HEK293T (cell line): ENCODE data around the gene FRS2.

ENCODE experiments used
- CTCF ChIA-PET: fragments of 350-600 bp; formaldehyde crosslinking; extraction: SDS; loops from one replicate; lab custom pipeline; 2021; ENCODE audit warnings: antibody characterized with exemption, inconsistent platforms; lab: Yijun Ruan, JAX
- POLR2A ChIA-PET: fragments of 350-600 bp; formaldehyde crosslinking; extraction: SDS; loops from one replicate; lab custom pipeline; 2020; ENCODE audit warnings: antibody characterized with exemption, inconsistent platforms; lab: Yijun Ruan, JAX
- DNase-seq: peaks from one replicate; pipeline ENCODE4 v3.0.0; 2012; ENCODE audit warnings: mixed read lengths; ENCODE audit errors: extremely low spot score
- ARNT ChIP-seq: fragments of 450-650 bp; IDR thresholded peaks from 2 replicates; pipeline ENCODE4 v1.6.1; 2017; ENCODE audit warnings: mild to moderate bottlenecking
- BHLHE40 ChIP-seq: fragments of 450-650 bp; IDR thresholded peaks from 2 replicates; pipeline ENCODE4 v1.6.1; 2016; ENCODE audit warnings: mild to moderate bottlenecking, moderate library complexity, borderline replicate concordance
- CTBP1 ChIP-seq: fragments of 450-650 bp; IDR thresholded peaks from 2 replicates; pipeline ENCODE4 v1.6.1; 2016; ENCODE audit warnings: borderline replicate concordance
- ELF4 ChIP-seq: fragments of 450-650 bp; IDR thresholded peaks from 2 replicates; pipeline ENCODE4 v1.6.1; 2017; ENCODE audit warnings: antibody characterized with exemption
- FOXA1 ChIP-seq: fragments of 450-650 bp; IDR thresholded peaks from 2 replicates; pipeline ENCODE4 v1.6.1; 2016; ENCODE audit warnings: mild to moderate bottlenecking
- FOXK2 ChIP-seq: fragments of 450-650 bp; IDR thresholded peaks from 2 replicates; pipeline ENCODE4 v1.6.1; 2016; ENCODE audit warnings: mild to moderate bottlenecking
- FOXM1 ChIP-seq: fragments of 450-650 bp; IDR thresholded peaks from 2 replicates; pipeline ENCODE4 v1.6.1; 2017; ENCODE audit warnings: mild to moderate bottlenecking, borderline replicate concordance
- HDGF ChIP-seq: fragments of 450-650 bp; IDR thresholded peaks from 2 replicates; pipeline ENCODE4 v1.6.1; 2017; ENCODE audit warnings: antibody characterized with exemption, borderline replicate concordance
- L3MBTL2 ChIP-seq: fragments of 450-650 bp; conservative IDR thresholded peaks from 2 replicates; pipeline ENCODE4 v1.6.1; 2016; ENCODE audit warnings: mild to moderate bottlenecking
- LEF1 ChIP-seq: fragments of 450-650 bp; IDR thresholded peaks from 2 replicates; pipeline ENCODE4 v1.6.1; 2017; ENCODE audit warnings: mild to moderate bottlenecking, borderline replicate concordance
- NFRKB ChIP-seq: fragments of 450-650 bp; IDR thresholded peaks from 2 replicates; pipeline ENCODE4 v1.6.1; 2016; ENCODE audit warnings: mild to moderate bottlenecking, moderate library complexity
- PKNOX1 ChIP-seq: fragments of 450-650 bp; IDR thresholded peaks from 2 replicates; pipeline ENCODE4 v1.6.1; 2016
- SUZ12 ChIP-seq: fragments of 450-650 bp; IDR thresholded peaks from 2 replicates; pipeline ENCODE4 v1.6.1; 2016; ENCODE audit warnings: mild to moderate bottlenecking
- TARDBP ChIP-seq: fragments of 450-650 bp; IDR thresholded peaks from 2 replicates; pipeline ENCODE4 v1.6.1; 2016
- ZNF384 ChIP-seq: fragments of 450-650 bp; IDR thresholded peaks from 2 replicates; pipeline ENCODE4 v1.6.1; 2016

FRS2 gene

GRCh38 chr12:69533844-69534243 lies 63.7 kb downstream of the FRS2 start:
- no peak for TF ChIP-seq SUZ12
- TF ChIP-seq NFRKB, result no peak
- TF ChIP-seq FOXM1, result no peak
- TF ChIP-seq ARNT, result no peak
- TF ChIP-seq FOXA1, result no peak
- no peak for TF ChIP-seq TARDBP
- no peak for TF ChIP-seq BHLHE40
- no peak for TF ChIP-seq HDGF
- TF ChIP-seq LEF1, result no peak
- TF ChIP-seq ZNF384, result no peak
- TF ChIP-seq CTBP1, result no peak
- no peak for TF ChIP-seq PKNOX1
- no peak for TF ChIP-seq FOXK2
- TF ChIP-seq L3MBTL2, result no peak
- ChIA-PET CTCF (no interaction called here), POLR2A (interaction anchor here (0.7 kb wide), 1 partner anchor 64 kb away, joined by 4 read pairs; the partner anchor contains the start of gene FRS2)
- no peak for DNase-seq

- ChIA-PET CTCF (interaction anchor here (0.7 kb wide), 1 partner anchor 46 kb away, joined by 4 read pairs; no protein-coding TSS in a partner anchor), POLR2A (interaction anchor here (0.7 kb wide), 1 partner anchor 64 kb away, joined by 4 read pairs; the partner anchor contains the start of gene FRS2)
- DNase-seq, result peak; percentile 33
- no peak for TF ChIP-seq NFRKB
- no peak for TF ChIP-seq ELF4
- no peak for TF ChIP-seq BHLHE40
- TF ChIP-seq FOXM1, result no peak
- TF ChIP-seq ARNT, result no peak
- no peak for TF ChIP-seq PKNOX1
- TF ChIP-seq L3MBTL2, result no peak
- no peak for TF ChIP-seq FOXK2
- TF ChIP-seq SUZ12, result no peak
Observed at GRCh38 chr12:69534389-69534822, 64.2 kb downstream of the FRS2 start.

GRCh38 chr12:69540987-69541386 lies 70.8 kb downstream of the FRS2 start:
- TF ChIP-seq PKNOX1, result no peak
- TF ChIP-seq NFRKB, result no peak
- TF ChIP-seq L3MBTL2, result no peak
- TF ChIP-seq HDGF, result no peak
- TF ChIP-seq LEF1, result no peak
- TF ChIP-seq TARDBP, result no peak
- no peak for TF ChIP-seq CTBP1
- no peak for TF ChIP-seq BHLHE40
- CTCF ChIA-PET, result no interaction called here
- POLR2A ChIA-PET, result no interaction called here
- DNase-seq, result no peak

- POLR2A ChIA-PET, result no interaction called here
- TF ChIP-seq ARNT (no peak), FOXM1 (no peak), PKNOX1 (no peak), SUZ12 (no peak), NFRKB (no peak), FOXK2 (no peak), CTBP1 (no peak), LEF1 (no peak), HDGF (no peak)
- CTCF ChIA-PET, result no interaction called here
- no peak for DNase-seq
Observed at GRCh38 chr12:69544087-69544486, 73.9 kb downstream of the FRS2 start.

GRCh38 chr12:69545081-69545480 lies 74.9 kb downstream of the FRS2 start:
- DNase-seq, result no peak
- ChIA-PET POLR2A (no interaction called here), CTCF (no interaction called here)
- no peak for TF ChIP-seq SUZ12
- TF ChIP-seq LEF1, result no peak
- TF ChIP-seq FOXA1, result no peak
- no peak for TF ChIP-seq ELF4
- no peak for TF ChIP-seq FOXK2
- no peak for TF ChIP-seq CTBP1
- no peak for TF ChIP-seq L3MBTL2
- TF ChIP-seq HDGF, result no peak
- no peak for TF ChIP-seq PKNOX1
- TF ChIP-seq NFRKB, result no peak
- no peak for TF ChIP-seq FOXM1
